ENCODE data around the gene ABCG1.

GRCh38 chr21:42219606-42220137, 732 bp downstream of the ABCG1 start:
- no peak for TF ChIP-seq GATA3 (IDR thresholded peaks at IDR 0.05; ENCODE audit: low read depth, low read length)
- TF ChIP-seq GATA2 (IDR thresholded peaks at IDR 0.05; ENCODE audit: low read depth, low read length) = no peak
